Measurements from ENCODE around the gene SAMD11.

Gene SAMD11

DNA sequence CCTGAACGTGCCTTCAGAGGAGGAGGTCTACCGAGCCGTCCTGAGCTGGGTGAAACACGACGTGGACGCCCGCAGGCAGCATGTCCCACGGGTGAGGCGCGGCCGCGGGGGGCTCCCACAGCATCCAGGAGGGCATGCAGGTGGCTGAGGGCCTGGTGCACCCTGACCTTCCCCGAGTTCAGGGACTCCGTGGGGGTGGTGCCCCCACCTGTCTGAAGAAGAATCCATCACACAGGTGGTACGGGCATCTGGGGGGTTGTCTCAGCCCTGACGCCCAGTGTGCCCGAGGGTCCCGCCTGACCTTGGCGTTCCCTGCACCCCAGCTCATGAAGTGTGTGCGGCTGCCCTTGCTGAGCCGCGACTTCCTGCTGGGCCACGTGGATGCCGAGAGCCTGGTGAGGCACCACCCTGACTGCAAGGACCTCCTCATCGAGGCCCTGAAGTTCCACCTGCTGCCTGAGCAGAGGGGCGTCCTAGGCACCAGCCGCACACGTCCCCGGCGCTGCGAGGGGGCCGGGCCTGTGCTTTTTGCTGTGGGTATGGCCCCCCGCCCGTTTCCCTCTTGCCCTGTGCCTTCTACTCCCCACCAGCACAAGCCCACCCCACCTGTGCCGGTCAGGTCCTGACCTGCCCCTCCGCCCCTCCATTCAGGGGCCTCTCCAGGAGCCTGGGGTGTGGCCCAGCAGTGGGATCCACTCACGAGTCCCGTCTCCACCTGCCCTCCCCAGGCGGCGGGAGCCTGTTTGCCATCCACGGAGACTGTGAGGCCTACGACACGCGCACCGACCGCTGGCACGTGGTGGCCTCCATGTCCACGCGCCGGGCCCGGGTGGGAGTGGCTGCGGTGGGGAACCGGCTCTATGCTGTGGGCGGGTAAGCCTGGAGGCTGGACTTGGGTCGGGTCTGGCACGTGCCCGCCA is 38.9 kb downstream of the SAMD11 start:
- no peak for FAIRE-seq
- DNase-seq (ENCODE audit: insufficient read length, low spot score), result no peak
- TF ChIP-seq TAF1 (IDR thresholded peaks at IDR 0.05; ENCODE audit: low read depth, low read length) (no peak), POLR2A (IDR thresholded peaks at IDR 0.05; ENCODE audit: low read depth, low read length) (no peak), POU2F2 (IDR thresholded peaks at IDR 0.05; ENCODE audit: low read depth, low read length) (no peak), POLR2AphosphoS5 (IDR thresholded peaks at IDR 0.05; ENCODE audit: low read depth, low read length) (no peak), SPI1 (IDR thresholded peaks at IDR 0.05; ENCODE audit: low read depth, low read length) (no peak), PAX5 (IDR thresholded peaks at IDR 0.05; ENCODE audit: insufficient read depth, low read length, severe bottlenecking) (no peak)

DNA sequence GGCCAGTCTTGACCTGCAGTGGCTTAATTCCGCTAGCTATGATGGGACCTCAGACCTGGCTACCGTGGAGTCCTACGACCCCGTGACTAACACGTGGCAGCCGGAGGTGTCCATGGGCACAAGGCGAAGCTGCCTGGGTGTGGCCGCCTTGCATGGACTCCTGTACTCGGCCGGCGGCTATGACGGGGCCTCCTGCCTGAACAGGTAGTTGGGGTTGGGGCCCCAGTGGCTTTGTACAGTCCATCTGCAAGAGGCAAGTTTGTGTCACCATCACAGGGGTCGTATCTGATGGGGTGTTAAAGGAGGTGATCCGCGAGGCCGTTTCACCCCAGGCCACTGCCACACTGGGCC is 39.6 kb downstream of the SAMD11 start:
- FAIRE-seq (no peak), DNase-seq (ENCODE audit: insufficient read length, low spot score) (no peak)
- TF ChIP-seq SPI1 (IDR thresholded peaks at IDR 0.05; ENCODE audit: low read depth, low read length), result no peak
- no peak for TF ChIP-seq POLR2AphosphoS5 (IDR thresholded peaks at IDR 0.05; ENCODE audit: low read depth, low read length)
- TF ChIP-seq POU2F2 (IDR thresholded peaks at IDR 0.05; ENCODE audit: low read depth, low read length), result no peak
- no peak for TF ChIP-seq POLR2A (IDR thresholded peaks at IDR 0.05; ENCODE audit: low read depth, low read length)
- TF ChIP-seq PAX5 (IDR thresholded peaks at IDR 0.05; ENCODE audit: insufficient read depth, low read length, severe bottlenecking), result no peak
- TF ChIP-seq TAF1 (IDR thresholded peaks at IDR 0.05; ENCODE audit: low read depth, low read length), result no peak

DNA sequence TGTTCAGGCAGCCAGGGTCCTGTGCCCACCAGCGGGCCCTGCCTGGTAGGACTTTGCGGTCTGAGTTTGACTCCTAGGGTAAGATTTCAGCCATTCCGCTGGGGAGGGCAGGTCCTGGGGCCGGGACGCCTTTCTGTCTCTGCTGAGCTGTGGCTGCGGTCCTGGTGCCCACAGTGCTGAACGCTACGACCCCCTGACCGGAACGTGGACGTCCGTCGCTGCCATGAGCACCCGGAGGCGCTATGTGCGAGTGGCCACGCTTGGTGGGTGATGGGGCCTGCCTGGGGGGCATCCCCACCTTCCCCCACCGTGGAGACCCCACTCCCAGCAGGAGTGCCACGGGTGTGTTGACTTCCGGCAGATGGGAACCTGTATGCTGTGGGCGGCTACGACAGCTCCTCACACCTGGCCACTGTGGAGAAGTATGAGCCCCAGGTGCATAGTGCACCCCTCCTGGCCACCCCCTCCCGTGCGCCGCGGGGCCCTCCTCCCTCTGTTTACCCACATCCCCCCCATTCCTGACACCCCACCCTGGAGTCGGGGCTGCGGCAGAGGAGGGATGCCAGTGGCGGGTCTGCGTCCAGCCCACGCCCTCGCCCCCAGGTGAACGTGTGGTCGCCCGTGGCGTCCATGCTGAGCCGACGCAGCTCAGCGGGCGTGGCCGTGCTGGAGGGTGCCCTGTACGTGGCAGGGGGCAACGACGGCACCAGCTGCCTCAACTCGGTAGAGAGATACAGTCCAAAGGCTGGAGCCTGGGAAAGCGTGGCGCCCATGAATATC is 40.2 kb downstream of the SAMD11 start:
- TF ChIP-seq TAF1 (IDR thresholded peaks at IDR 0.05; ENCODE audit: low read depth, low read length) (no peak), POLR2AphosphoS5 (IDR thresholded peaks at IDR 0.05; ENCODE audit: low read depth, low read length) (no peak)
- DNase-seq (ENCODE audit: insufficient read length, low spot score) (no peak), FAIRE-seq (no peak)

DNA sequence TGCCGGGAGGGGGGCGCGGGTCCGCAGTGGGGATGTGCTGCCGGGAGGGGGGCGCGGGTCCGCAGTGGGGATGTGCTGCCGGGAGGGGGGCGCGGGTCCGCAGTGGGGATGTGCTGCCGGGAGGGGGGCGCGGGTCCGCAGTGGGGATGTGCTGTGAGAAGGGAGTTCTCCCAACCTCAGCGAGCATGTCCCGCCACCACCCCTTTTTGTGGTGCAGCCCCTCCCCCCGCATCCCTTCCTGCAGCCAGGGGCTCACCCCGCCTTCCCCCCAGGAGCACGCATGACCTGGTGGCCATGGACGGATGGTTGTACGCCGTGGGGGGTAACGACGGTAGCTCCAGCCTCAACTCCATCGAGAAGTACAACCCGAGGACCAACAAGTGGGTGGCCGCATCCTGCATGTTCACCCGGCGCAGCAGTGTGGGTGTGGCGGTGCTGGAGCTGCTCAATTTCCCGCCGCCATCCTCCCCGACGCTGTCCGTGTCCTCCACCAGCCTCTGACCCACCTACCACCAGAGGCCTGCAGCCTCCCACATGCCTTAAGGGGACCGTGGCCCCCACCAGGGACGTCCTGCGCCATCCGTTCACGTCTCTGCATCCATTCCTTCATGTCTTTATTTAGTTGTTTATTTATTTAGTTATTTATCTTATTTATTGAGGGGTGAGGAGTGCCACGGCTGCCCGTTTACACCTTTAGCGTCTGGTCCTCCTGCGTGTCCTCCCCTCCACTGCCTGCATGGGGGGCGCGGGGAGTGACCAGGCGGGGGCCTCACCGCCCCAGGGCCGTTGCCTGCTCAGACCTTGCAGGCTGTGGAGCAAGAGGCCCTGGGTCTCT is 41.2 kb downstream of the SAMD11 start:
- FAIRE-seq (no peak), DNase-seq (ENCODE audit: insufficient read length, low spot score) (no peak)
- no peak for TF ChIP-seq POLR2A (IDR thresholded peaks at IDR 0.05; ENCODE audit: low read depth, low read length)
- TF ChIP-seq POLR2AphosphoS5 (IDR thresholded peaks at IDR 0.05; ENCODE audit: low read depth, low read length), result no peak
- TF ChIP-seq PAX5 (IDR thresholded peaks at IDR 0.05; ENCODE audit: insufficient read depth, low read length, severe bottlenecking), result no peak
- no peak for TF ChIP-seq TAF1 (IDR thresholded peaks at IDR 0.05; ENCODE audit: low read depth, low read length)
- TF ChIP-seq POU2F2 (IDR thresholded peaks at IDR 0.05; ENCODE audit: low read depth, low read length), result no peak
- TF ChIP-seq SPI1 (IDR thresholded peaks at IDR 0.05; ENCODE audit: low read depth, low read length), result no peak

DNA sequence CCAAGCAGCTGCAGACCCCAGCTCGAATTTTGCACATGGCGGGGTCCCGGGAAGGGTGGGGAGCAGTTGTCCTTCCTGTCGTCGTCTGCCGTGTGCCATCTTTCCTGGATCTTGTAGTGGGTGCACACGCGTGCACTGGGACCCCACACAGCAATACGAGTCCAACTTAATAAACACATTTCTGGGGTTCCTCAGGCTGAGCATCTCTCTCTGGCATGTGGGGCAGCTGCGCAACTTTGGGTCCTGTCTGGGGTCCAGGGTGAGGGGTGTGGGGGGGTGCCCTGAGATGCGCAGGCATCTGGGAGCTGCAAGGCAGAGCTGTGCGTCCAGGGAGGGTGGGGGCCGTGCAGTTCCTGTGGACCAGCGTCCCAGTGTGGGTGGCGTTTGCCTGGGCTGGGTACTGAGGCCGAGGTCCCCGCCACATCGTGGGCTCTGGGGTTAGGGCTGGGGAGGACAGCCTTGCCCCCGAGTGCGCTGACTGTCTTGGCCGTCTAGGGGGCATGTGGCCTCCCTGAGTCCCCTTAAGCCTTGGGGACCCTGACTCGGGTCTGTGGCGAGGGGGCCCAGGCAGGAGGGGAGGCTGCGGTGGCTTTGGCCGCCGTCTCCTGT is 41.9 kb downstream of the SAMD11 start:
- FAIRE-seq (no peak), DNase-seq (ENCODE audit: insufficient read length, low spot score) (no peak)
- no peak for TF ChIP-seq PAX5 (IDR thresholded peaks at IDR 0.05; ENCODE audit: insufficient read depth, low read length, severe bottlenecking)
- TF ChIP-seq POLR2A (IDR thresholded peaks at IDR 0.05; ENCODE audit: low read depth, low read length), result no peak
- no peak for TF ChIP-seq SPI1 (IDR thresholded peaks at IDR 0.05; ENCODE audit: low read depth, low read length)
- TF ChIP-seq TAF1 (IDR thresholded peaks at IDR 0.05; ENCODE audit: low read depth, low read length), result no peak
- TF ChIP-seq POU2F2 (IDR thresholded peaks at IDR 0.05; ENCODE audit: low read depth, low read length), result no peak
- TF ChIP-seq POLR2AphosphoS5 (IDR thresholded peaks at IDR 0.05; ENCODE audit: low read depth, low read length), result no peak

DNA sequence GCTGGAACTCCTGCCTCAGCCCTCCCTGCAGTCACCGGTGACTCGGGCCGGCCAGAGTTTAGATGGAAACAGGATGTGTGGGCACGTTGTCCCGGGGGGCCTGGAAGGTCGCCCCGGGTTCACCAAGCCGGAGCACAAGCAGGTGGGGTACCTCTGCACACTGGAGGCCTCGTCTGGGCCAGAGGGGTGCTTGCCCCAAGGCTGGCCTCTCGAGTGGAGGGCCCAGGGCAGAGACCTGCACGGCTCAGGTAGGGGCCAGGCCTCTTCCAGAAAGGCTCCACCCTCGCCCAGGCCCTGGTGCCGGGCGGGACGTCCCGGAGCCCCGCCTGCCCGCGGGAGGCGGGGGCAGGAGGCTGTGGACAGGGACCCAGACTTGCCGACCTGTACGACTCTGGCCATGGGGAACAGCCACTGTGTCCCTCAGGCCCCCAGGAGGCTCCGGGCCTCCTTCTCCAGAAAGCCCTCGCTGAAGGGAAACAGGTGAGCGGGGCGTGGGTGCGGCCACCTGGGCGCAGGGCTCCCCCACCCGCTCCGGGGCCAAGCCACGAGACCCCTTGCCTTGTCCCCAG is 42.5 kb downstream of the SAMD11 start, which contains the start of gene PLEKHN1:
Gene PLEKHN1 (plus strand): TSS at position 348 of the 569 bp plus-strand sequence. CDS start 50 bp downstream, at position 398.
- TF ChIP-seq SPI1 (IDR thresholded peaks at IDR 0.05; ENCODE audit: low read depth, low read length) (no peak), POLR2A (IDR thresholded peaks at IDR 0.05; ENCODE audit: low read depth, low read length) (no peak), PAX5 (IDR thresholded peaks at IDR 0.05; ENCODE audit: insufficient read depth, low read length, severe bottlenecking) (no peak), POLR2AphosphoS5 (IDR thresholded peaks at IDR 0.05; ENCODE audit: low read depth, low read length) (no peak), POU2F2 (IDR thresholded peaks at IDR 0.05; ENCODE audit: low read depth, low read length) (no peak), TAF1 (IDR thresholded peaks at IDR 0.05; ENCODE audit: low read depth, low read length) (no peak)
- FAIRE-seq (no peak), DNase-seq (ENCODE audit: insufficient read length, low spot score) (peak; percentile 72)

DNA sequence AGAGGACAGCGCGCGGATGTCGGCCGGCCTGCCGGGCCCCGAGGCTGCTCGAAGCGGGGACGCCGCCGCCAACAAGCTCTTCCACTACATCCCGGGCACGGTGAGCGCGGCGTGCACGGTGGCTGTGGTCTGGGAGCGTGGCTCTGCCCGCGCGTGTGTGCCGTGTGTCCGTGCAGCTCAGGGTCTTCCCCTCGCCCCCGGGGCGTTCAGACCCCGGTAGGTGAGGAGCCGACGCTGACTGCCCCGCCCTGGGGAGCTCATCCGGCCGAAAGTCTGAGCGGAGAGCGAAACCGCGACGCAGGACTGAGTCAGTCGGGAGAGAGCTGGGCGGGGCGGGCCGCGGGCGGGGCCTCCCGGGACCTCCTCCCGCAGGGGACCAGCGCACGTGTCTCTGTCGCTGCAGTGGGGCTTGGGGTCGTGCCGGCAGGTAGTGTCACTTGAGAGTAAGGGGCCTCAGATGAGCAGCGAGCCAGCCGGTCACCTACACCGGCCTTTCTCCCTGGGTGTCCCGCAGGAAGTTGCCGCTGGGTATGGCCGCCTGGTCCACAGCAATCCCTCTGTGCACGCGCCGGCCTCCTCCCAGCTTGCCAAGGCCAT is 43.1 kb downstream of the SAMD11 start:
- peak; percentile 88 for FAIRE-seq
- peak; percentile 96 for DNase-seq (ENCODE audit: insufficient read length, low spot score)
- TF ChIP-seq SPI1 (IDR thresholded peaks at IDR 0.05; ENCODE audit: low read depth, low read length), result no peak
- no peak for TF ChIP-seq POLR2AphosphoS5 (IDR thresholded peaks at IDR 0.05; ENCODE audit: low read depth, low read length)
- no peak for TF ChIP-seq TAF1 (IDR thresholded peaks at IDR 0.05; ENCODE audit: low read depth, low read length)
- TF ChIP-seq POU2F2 (IDR thresholded peaks at IDR 0.05; ENCODE audit: low read depth, low read length), result no peak
- TF ChIP-seq PAX5 (IDR thresholded peaks at IDR 0.05; ENCODE audit: insufficient read depth, low read length, severe bottlenecking), result no peak
- no peak for TF ChIP-seq POLR2A (IDR thresholded peaks at IDR 0.05; ENCODE audit: low read depth, low read length)
